Activated CD4-positive, alpha-beta T cell treated with anti-CD3 and anti-CD28 coated beads, Interleukin-2, Interleukin-4, amounts not matched to agents 100 ng/mL and 50 ng/mL, durations not matched to agents 16 hours and 8 hours (primary cell): Measurements from ENCODE around the gene DCC.
"Not testable (repeated sequence)": the region's sequence is repeated elsewhere in the genome, so short reads cannot be mapped to it uniquely, and the experiment has no call there.

Experiments
- DNase-seq: peaks from one replicate; pipeline ENCODE4 v3.0.0-alpha.2; 2020; ENCODE audit warnings: low spot score

DCC gene

GRCh38 chr18:53422896-53423295 lies 1082.9 kb downstream of the DCC start:
- no peak for DNase-seq

GRCh38 chr18:53426666-53427184 lies 1086.7 kb downstream of the DCC start:
- DNase-seq = no peak

- no peak for DNase-seq
Measured at GRCh38 chr18:53441761-53442414, 1101.9 kb downstream of the DCC start.

GRCh38 chr18:53442415-53442783 lies 1102.4 kb downstream of the DCC start:
- DNase-seq = no peak

GRCh38 chr18:53443336-53443735 lies 1103.3 kb downstream of the DCC start:
- DNase-seq = no peak

- DNase-seq = no peak
Measured at GRCh38 chr18:53443831-53444230, 1103.8 kb downstream of the DCC start.

GRCh38 chr18:53451902-53452301 lies 1111.9 kb downstream of the DCC start:
- DNase-seq = no peak

GRCh38 chr18:53457068-53457467 lies 1117.1 kb downstream of the DCC start:
- DNase-seq = no peak

- no peak for DNase-seq
Measured at GRCh38 chr18:53458268-53458667, 1118.3 kb downstream of the DCC start.

- DNase-seq = no peak
Measured at GRCh38 chr18:53458944-53459580, 1119.1 kb downstream of the DCC start.

- DNase-seq = no peak
Measured at GRCh38 chr18:53467756-53468155, 1127.8 kb downstream of the DCC start.

- DNase-seq = not testable (repeated sequence)
Measured at GRCh38 chr18:53468173-53468572, 1128.2 kb downstream of the DCC start.

GRCh38 chr18:53472546-53472945 lies 1132.5 kb downstream of the DCC start:
- no peak for DNase-seq

GRCh38 chr18:53478155-53478554 lies 1138.2 kb downstream of the DCC start:
- no peak for DNase-seq

GRCh38 chr18:53486296-53486695 lies 1146.3 kb downstream of the DCC start:
- DNase-seq = no peak

- no peak for DNase-seq
Measured at GRCh38 chr18:53489266-53489665, 1149.3 kb downstream of the DCC start.

- DNase-seq = no peak
Measured at GRCh38 chr18:53490019-53490418, 1150.0 kb downstream of the DCC start.

- no peak for DNase-seq
Measured at GRCh38 chr18:53496028-53496427, 1156.0 kb downstream of the DCC start.

GRCh38 chr18:53503914-53504441 lies 1164.0 kb downstream of the DCC start:
- DNase-seq = no peak

- DNase-seq = no peak
Measured at GRCh38 chr18:53508529-53508928, 1168.5 kb downstream of the DCC start.

GRCh38 chr18:53509886-53510285 lies 1169.9 kb downstream of the DCC start:
- no peak for DNase-seq

GRCh38 chr18:53511725-53512124 lies 1171.7 kb downstream of the DCC start:
- not testable (repeated sequence) for DNase-seq

GRCh38 chr18:53521068-53521467 lies 1181.1 kb downstream of the DCC start:
- no peak for DNase-seq
